LNCaP clone FGC (cell line): ENCODE data around the gene LARP4B.

ENCODE experiments used
- DNase-seq: peaks from one replicate; pipeline ENCODE4 v3.0.0-alpha.2; 2011; ENCODE audit warnings: low read depth
- H3K4me3 ChIP-seq: 2 replicates; pipeline ENCODE4 v1.5.1; 2011; ENCODE audit warnings: mild to moderate bottlenecking, low read depth, low read length, control low read depth
- TF ChIP-seq, protein P1 (sequence below): IDR thresholded peaks from 2 replicates; pipeline ENCODE4 v1.5.1; 2012; ENCODE audit warnings: mild to moderate bottlenecking; ENCODE audit not compliant: control insufficient read depth, insufficient read depth; ENCODE audit errors: extremely low read depth

Gene LARP4B

GRCh38 chr10:767211-767610, 164.3 kb downstream of the LARP4B start:
- no peak overlapping the region for H3K4me3 ChIP-seq
- no peak for DNase-seq
- TF ChIP-seq, protein P1, sequence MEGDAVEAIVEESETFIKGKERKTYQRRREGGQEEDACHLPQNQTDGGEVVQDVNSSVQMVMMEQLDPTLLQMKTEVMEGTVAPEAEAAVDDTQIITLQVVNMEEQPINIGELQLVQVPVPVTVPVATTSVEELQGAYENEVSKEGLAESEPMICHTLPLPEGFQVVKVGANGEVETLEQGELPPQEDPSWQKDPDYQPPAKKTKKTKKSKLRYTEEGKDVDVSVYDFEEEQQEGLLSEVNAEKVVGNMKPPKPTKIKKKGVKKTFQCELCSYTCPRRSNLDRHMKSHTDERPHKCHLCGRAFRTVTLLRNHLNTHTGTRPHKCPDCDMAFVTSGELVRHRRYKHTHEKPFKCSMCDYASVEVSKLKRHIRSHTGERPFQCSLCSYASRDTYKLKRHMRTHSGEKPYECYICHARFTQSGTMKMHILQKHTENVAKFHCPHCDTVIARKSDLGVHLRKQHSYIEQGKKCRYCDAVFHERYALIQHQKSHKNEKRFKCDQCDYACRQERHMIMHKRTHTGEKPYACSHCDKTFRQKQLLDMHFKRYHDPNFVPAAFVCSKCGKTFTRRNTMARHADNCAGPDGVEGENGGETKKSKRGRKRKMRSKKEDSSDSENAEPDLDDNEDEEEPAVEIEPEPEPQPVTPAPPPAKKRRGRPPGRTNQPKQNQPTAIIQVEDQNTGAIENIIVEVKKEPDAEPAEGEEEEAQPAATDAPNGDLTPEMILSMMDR = no peak

DNA sequence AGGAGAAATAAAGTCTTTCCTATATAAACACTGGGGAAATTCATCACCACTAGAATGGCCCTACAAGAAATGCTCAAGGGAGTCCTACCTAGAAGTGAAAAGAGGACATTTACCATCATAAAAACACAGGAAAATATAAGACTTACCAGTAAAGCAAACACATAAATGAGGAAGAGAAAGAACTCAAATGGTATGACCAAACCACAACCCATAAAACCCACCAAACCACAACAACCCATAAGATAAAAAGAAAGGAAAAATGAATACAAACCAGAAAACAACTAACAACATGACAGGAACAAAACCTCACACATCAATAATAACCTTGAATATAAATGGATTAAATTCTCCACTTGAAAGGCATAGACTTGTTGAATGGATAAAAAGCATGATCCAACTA, 170.1 kb downstream of the LARP4B start:
- no peak for DNase-seq
- TF ChIP-seq, protein P1 = no peak
- no peak overlapping the region for H3K4me3 ChIP-seq

DNA sequence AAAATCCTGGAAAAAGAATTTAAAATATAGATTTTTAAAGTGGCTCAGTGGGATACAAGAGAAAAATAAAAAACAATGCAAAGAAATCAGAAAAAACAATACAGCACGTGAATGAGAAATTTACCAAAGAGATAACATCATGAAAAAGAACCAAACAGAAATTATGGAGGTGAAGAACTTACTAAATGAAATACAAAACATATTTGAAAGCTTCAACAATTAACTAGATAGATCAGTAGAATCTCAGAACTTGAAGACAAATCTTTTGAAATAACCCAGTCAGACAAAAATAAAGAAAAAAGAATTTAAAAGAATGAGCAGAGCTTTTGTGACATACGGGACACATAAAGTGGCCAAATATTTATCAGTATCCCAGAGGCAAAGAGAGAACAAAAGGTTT, 170.9 kb downstream of the LARP4B start:
- TF ChIP-seq, protein P1 = no peak
- no peak overlapping the region for H3K4me3 ChIP-seq

GRCh38 chr10:759898-760477, 171.5 kb downstream of the LARP4B start:
- no peak overlapping the region for H3K4me3 ChIP-seq
- TF ChIP-seq, protein P1 = no peak
- DNase-seq = no peak

More for the DNA sequence above, 170.9 kb downstream of the LARP4B start:
- DNase-seq = no peak
